Activated CD4-positive, alpha-beta T cell treated with anti-CD3 and anti-CD28 coated beads, Interleukin-2, amount 50 U/mL, for 48 hours (primary cell): ENCODE measurements around the gene RAPH1.
A peak's percentile ranks its signal among the peaks of the same experiment; 100 is the strongest.
"Not testable (repeated sequence)": the region's sequence is repeated elsewhere in the genome, so short reads cannot be mapped to it uniquely, and the experiment has no call there.

Experiments used
- DNase-seq, 2 experiments: peaks; one replicate each; pipeline ENCODE4 v3.0.0-alpha.2; 2020

Gene RAPH1

GRCh38 chr2:203543898-203544328 is 8.8 kb upstream of the RAPH1 start:
- no peak for DNase-seq

- not testable (repeated sequence) for DNase-seq
Observed at GRCh38 chr2:203540598-203540997, 5.5 kb upstream of the RAPH1 start.

DNA sequence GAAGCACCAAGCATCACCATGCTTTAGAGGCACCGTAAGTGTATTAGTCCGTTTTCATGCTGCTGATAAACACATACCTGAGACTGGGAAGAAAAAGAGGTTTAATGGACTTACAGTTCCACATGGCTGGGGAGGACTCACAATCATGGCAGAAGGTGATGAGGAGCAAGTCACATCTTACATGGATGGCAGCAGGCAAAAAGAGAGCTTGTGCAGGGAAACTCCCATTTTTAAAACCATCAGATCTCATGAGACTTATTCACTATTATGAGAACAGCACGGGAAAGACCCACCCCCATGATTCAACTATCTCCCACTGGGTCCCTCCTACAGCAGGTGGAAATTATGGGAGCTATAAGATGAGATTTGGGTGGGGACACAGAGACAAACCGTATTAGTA is 3.1 kb upstream of the RAPH1 start:
- DNase-seq, result not testable (repeated sequence)

DNA sequence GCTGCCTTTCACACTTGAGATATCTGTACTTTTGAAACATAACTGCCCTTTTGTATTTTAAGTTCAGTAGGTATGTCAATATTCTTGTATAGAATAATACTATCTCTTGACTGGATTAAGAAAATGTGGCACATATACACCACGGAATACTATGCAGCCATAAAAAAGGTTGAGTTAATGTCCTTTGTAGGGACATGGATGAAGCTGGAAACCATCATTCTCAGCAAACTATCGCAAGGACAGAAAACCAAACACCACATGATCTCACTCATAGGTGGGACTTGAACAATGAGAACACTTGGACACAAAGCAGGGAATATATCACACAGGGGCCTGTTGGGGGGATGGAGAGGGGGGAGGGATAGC is 1.5 kb upstream of the RAPH1 start:
- DNase-seq, result not testable (repeated sequence)

DNA sequence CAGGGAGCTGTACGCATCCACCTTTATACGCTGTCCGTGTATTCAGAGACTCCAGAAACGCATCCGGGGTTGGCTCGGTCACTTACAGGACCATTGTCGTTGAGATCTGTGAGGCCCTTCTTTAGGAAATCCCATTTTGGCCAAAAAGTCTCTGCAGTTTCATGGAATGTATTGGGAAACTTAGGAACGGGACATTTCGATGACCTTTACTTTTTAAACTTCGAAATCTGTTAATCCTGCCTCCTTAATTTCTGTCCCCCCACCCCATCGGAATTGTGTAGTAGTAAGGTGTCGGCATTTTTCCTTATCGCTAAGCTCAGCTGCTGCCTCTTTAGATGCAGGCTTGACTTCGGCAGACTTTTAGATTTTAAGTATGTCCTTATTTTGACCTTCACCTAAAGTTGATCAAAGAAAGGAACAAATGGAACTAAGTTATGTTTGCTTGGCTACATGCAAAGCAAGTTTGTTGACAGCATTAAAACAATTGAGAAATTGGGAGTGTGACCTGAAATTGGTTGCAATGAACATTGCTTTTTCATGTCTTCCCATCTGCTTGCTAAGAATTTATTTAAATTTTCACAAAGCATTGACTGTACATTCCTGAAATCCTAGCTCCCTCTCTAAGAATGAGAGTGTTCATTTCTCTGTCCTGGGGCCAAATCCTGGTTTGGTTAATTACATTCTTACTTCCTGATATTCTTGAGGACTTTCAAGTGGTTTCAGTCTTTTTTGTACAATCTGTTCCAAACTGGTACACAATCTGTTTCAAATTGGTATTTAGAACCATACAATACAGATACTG is 884 bp upstream of the RAPH1 start:
- DNase-seq, result no peak

- peak; percentile 26 to 51 for DNase-seq
Observed at GRCh38 chr2:203534621-203535077, 452 bp downstream of the RAPH1 start.

GRCh38 chr2:203533676-203534591 is 1.2 kb downstream of the RAPH1 start:
- peak in 1 of 2 experiments; percentile 11 for DNase-seq

GRCh38 chr2:203532957-203533658 is 2.0 kb downstream of the RAPH1 start:
- no peak for DNase-seq

DNA sequence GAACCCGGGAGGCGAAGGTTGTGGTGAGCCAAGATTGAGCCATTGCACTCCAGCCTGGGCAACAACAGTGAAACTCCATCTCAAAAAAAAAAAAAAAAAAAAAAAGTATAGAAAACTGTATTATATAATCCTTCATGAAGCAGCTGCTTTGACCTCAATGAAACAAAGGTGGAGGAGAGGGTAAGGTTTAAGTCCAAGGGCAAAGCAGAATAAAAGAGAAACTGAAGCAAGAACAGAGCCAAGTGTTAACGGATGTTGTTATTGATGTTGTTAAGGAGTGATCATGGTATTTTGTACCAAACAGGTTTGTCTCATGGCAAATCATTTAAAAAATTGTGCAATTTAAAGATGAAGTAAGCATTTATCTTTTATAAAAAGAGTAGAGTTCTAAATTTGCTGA is 7.4 kb downstream of the RAPH1 start:
- DNase-seq, result no peak

DNA sequence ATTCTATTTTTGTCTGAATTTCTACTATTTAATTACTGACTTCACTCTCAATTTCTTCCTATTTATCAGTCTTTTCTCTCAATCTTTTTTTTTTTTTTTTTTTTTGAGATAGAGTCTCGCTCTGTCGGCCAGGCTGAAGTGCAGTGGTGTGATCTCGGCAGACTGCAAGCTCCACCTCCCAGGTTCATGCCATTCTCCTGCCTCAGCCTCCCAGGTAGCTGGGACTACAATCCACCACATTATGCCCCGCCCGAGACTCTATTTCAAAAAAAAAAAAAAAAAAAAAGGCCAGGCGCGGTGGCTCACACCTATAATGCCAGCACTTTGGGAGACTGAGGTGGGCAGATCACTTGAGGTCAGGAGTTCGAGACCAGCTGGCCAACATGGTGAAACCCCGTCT is 21.8 kb downstream of the RAPH1 start:
- not testable (repeated sequence) for DNase-seq

DNA sequence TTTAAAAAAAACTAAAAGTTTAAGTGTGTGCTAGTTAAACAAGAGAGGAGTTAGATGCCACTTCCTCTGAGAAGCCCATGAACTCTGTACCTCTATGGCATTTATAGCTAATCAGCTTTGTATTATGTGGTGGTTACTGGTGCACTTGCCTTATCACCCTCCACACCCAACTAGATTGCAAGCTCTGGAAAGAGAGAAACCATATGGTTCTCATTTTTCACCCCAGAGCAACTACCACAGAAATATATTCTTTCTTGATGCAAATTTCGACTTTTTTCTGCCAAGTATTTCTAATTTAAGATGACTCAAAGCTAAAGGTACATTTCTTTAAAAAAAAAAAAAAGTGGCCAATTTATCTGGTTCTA is 24.2 kb downstream of the RAPH1 start:
- no peak for DNase-seq

- DNase-seq, result no peak
Observed at GRCh38 chr2:203510256-203510940, 24.7 kb downstream of the RAPH1 start.

GRCh38 chr2:203503460-203503859 is 31.6 kb downstream of the RAPH1 start:
- not testable (repeated sequence) for DNase-seq

GRCh38 chr2:203501873-203502272 is 33.2 kb downstream of the RAPH1 start:
- no peak for DNase-seq

DNA sequence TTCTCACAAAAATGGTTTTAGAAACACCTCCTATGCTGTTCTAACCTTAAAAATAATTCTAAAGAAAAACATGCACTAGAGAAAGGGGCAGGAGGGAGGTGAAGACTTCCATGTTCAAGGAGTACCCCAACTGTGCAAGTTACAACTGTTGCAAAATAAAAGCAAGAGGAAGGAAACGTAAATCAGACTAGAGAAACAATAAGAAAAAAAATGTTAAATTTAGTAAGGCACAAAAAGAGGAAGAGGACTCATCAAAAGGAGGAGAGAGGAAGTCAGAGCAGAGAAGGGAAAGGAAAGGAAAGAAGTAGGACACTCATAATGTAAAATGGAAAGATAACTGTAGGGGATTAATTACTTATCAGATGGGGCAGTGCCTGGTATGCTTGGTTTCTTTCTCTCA is 34.1 kb downstream of the RAPH1 start:
- no peak for DNase-seq

DNA sequence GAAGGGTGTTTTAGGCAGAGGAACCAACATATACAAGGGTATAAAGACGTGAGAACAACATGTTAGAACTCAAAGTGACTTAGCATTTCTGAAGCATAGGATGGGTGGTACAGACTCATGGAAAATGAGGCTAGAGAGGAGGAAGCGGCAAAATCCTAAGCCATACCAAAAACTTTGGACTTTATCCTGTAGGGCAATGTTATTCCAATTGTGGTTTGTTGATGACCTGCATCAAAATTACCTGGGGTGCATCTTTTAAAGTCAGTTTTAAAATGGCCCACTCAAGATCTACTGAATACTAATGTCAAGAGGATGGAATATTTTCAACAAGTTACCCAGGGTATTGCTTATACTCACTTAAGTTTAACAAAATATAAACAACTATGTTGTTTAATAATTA is 34.8 kb downstream of the RAPH1 start:
- no peak for DNase-seq

GRCh38 chr2:203498161-203498560 is 36.9 kb downstream of the RAPH1 start:
- DNase-seq, result no peak

DNA sequence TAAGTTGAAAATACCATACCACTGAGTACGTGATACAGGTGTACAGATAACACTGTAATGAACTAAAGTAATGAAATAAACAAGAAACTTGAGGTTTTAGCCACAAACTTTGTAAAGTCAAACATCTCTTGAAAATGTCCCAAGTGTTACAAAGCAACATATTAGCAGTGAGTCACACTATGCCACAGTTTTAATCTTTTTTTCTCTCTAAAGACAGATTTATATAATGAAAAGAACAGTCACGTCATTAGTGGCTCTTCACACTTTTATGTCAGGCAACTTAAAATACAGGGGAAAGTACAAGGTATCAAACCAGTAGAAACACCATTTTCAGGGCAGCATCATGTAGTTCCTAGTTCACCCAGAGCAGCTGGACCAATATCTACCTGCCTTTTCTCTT is 42.1 kb downstream of the RAPH1 start:
- DNase-seq, result no peak

DNA sequence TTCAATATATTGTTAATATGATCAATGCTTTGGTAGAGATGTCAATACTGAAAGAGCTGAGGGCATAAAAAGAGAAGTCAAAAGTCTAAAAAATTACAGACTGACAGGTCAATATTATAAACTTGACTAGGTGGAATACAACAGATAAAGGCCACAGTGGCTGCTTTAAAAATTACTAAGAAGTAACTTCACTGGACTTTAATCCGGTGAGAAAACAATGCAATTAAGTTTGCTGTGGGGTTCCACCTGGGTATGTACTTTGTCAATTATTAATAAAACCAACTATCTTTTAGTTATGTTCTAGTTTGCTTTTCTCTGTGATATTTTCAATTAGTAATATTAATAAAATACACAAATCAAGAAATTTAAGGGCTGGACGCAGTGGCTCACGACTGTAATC is 44.7 kb downstream of the RAPH1 start:
- DNase-seq, result no peak

DNA sequence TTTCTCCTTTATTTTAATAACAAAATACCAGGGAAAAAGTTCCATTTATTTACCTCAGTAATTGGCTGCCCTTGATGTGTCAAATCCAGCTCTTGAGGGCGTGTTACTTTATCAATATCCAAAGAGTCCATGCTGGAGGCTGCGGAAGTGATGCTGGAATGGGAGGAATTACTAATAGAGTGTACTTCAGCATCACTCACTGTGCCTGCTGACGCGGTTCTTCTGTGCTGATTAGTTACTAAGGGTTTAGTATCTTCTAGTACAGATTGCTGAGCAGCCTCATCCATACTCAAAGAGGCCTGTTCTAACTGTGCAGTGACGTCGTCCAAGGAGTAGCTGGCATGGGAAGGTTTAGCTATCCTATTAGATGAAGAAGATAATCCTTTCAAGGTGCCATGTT is 45.6 kb downstream of the RAPH1 start:
- DNase-seq, result no peak

GRCh38 chr2:203484266-203485112 is 50.6 kb downstream of the RAPH1 start:
- DNase-seq, result peak; percentile 30 to 47

- DNase-seq, result no peak
Observed at GRCh38 chr2:203480623-203481022, 54.5 kb downstream of the RAPH1 start.
